ENCODE results near the gene SNX15.

DNA sequence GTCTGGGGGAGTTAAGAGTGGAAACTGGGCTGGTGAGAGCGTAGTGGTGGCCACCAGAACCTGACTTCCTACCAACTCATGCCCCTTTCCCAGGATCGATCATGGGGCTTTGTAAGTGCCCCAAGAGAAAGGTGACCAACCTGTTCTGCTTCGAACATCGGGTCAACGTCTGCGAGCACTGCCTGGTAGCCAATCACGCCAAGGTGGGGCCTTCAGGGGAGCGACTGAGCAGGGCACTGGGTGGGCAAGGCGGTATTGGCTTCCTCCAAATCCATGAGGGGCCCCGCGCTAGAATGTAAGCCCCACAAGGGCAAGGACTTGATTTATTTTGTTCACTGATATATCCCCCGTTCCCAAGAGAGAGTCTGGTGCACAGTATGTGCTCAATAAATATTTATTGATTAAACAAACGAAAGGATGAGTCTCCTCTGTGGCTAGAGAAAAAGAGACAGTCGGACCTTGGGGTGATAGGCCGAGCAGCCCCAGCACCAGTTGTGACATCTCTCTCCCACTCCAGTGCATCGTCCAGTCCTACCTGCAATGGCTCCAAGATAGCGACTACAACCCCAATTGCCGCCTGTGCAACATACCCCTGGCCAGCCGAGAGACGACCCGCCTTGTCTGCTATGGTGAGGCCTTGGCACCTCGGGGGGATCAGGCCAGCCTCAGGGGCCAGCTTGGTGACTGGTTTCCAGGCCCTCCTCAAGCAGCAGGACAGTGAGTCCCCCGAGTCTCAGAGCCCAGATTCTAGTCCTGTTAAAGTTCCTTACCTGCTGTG, 57.5 kb downstream of the SNX15 start:
- TF ChIP-seq, protein P1, sequence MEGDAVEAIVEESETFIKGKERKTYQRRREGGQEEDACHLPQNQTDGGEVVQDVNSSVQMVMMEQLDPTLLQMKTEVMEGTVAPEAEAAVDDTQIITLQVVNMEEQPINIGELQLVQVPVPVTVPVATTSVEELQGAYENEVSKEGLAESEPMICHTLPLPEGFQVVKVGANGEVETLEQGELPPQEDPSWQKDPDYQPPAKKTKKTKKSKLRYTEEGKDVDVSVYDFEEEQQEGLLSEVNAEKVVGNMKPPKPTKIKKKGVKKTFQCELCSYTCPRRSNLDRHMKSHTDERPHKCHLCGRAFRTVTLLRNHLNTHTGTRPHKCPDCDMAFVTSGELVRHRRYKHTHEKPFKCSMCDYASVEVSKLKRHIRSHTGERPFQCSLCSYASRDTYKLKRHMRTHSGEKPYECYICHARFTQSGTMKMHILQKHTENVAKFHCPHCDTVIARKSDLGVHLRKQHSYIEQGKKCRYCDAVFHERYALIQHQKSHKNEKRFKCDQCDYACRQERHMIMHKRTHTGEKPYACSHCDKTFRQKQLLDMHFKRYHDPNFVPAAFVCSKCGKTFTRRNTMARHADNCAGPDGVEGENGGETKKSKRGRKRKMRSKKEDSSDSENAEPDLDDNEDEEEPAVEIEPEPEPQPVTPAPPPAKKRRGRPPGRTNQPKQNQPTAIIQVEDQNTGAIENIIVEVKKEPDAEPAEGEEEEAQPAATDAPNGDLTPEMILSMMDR (IDR thresholded peaks at IDR 0.05) = no peak
- TF ChIP-seq POLR2A (IDR thresholded peaks at IDR 0.05) = no peak
